HEK293 (cell line): ENCODE measurements around the gene MAP7D1.

Experiments
- CTCF ChIA-PET: fragments of 350-600 bp; formaldehyde crosslinking; extraction: SDS; loops from one replicate; lab custom pipeline; 2021; ENCODE audit warnings: antibody characterized with exemption; lab: Yijun Ruan, JAX
- POLR2A ChIA-PET: fragments of 300-600 bp; formaldehyde crosslinking; extraction: SDS; loops from one replicate; lab custom pipeline; 2020; ENCODE audit warnings: antibody characterized with exemption, inconsistent platforms; lab: Yijun Ruan, JAX
- H3K27ac ChIP-seq: fragments of 200-500 bp; sonication (Bioruptor generic); 2 replicates; pipeline ENCODE4 v1.5.1; 2014; ENCODE audit warnings: low read depth, low read length, control low read depth, inconsistent platforms; ENCODE audit errors: extremely low read depth
- H3K36me3 ChIP-seq, 2 experiments: fragments of 200-500 bp in 1 of 2; sonication (Bioruptor generic) in 1 of 2; 1 replicate in 1 of 2; 2 replicates in 1 of 2; pipeline ENCODE4 v1.5.1; 2014 to 2017; ENCODE audit warnings: inconsistent platforms in 2 of 2, low read length in 2 of 2; ENCODE audit not compliant: control insufficient read depth in 2 of 2, insufficient read depth in 1 of 2
- H3K4me1 ChIP-seq: fragments of 200-500 bp; sonication (Bioruptor generic); 2 replicates; pipeline ENCODE4 v1.5.1; 2014; ENCODE audit warnings: mild to moderate bottlenecking, low read length, inconsistent platforms; ENCODE audit not compliant: control insufficient read depth, insufficient read depth
- H3K4me3 ChIP-seq: 2 replicates; pipeline ENCODE4 v1.5.1; 2011; ENCODE audit warnings: low read depth, mild to moderate bottlenecking, control low read depth, low read length, moderate library complexity
- H3K9me3 ChIP-seq: fragments of 200-500 bp; sonication (Bioruptor generic); 2 replicates; pipeline ENCODE4 v1.5.1; 2014; ENCODE audit warnings: low read depth, low read length, inconsistent platforms; ENCODE audit not compliant: control insufficient read depth, insufficient read depth
- IKZF3 ChIP-seq: fragments of 450-650 bp; IDR thresholded peaks from 2 replicates; pipeline ENCODE4 v1.5.0; 2018; ENCODE audit warnings: missing biosample characterization, mild to moderate bottlenecking, missing genetic modification characterization, moderate library complexity
- PBX3 ChIP-seq: sonication (generic); formaldehyde crosslinking; IDR thresholded peaks from 2 replicates; pipeline ENCODE4 v1.8.1; 2022; ENCODE audit warnings: mild to moderate bottlenecking, moderate library complexity, missing genetic modification reagents
- TSHZ1 ChIP-seq: fragments of 450-650 bp; formaldehyde crosslinking; IDR thresholded peaks from 2 replicates; pipeline ENCODE4 v1.5.1; 2016; ENCODE audit warnings: missing biosample characterization, missing genetic modification characterization, borderline replicate concordance
- YY1 ChIP-seq: fragments of 450-650 bp; formaldehyde crosslinking; IDR thresholded peaks from 2 replicates; pipeline ENCODE4 v1.5.1; 2018; ENCODE audit warnings: missing biosample characterization, missing genetic modification characterization
- YY2 ChIP-seq: fragments of 450-650 bp; formaldehyde crosslinking; IDR thresholded peaks from 2 replicates; pipeline ENCODE4 v1.5.1; 2016; ENCODE audit warnings: missing biosample characterization, missing genetic modification characterization
- ZBTB6 ChIP-seq: fragments of 450-650 bp; formaldehyde crosslinking; IDR thresholded peaks from 2 replicates; pipeline ENCODE4 v1.5.1; 2017; ENCODE audit warnings: missing biosample characterization, missing genetic modification characterization
- ZFHX2 ChIP-seq: fragments of 450-650 bp; formaldehyde crosslinking; conservative IDR thresholded peaks from 2 replicates; pipeline ENCODE4 v1.5.1; 2016; ENCODE audit warnings: missing biosample characterization, missing genetic modification characterization
- ZNF473 ChIP-seq: fragments of 450-650 bp; formaldehyde crosslinking; IDR thresholded peaks from 2 replicates; pipeline ENCODE4 v1.5.1; 2017; ENCODE audit warnings: missing biosample characterization, missing genetic modification characterization
- ZNF501 ChIP-seq: fragments of 450-650 bp; formaldehyde crosslinking; IDR thresholded peaks from 2 replicates; pipeline ENCODE4 v1.5.1; 2016; ENCODE audit warnings: missing biosample characterization, missing genetic modification characterization
- ZNF510 ChIP-seq: fragments of 450-650 bp; formaldehyde crosslinking; IDR thresholded peaks from 2 replicates; pipeline ENCODE4 v1.5.1; 2018; ENCODE audit warnings: mild to moderate bottlenecking, missing genetic modification characterization, missing biosample characterization; ENCODE audit not compliant: insufficient replicate concordance
- ZNF518A ChIP-seq: fragments of 450-650 bp; formaldehyde crosslinking; conservative IDR thresholded peaks from 2 replicates; pipeline ENCODE4 v1.5.1; 2016; ENCODE audit warnings: low read depth, missing biosample characterization, missing genetic modification characterization
- ZNF521 ChIP-seq: fragments of 450-650 bp; formaldehyde crosslinking; IDR thresholded peaks from 2 replicates; pipeline ENCODE4 v1.5.1; 2017; ENCODE audit warnings: missing biosample characterization, mild to moderate bottlenecking, missing genetic modification characterization
- ZNF529 ChIP-seq: fragments of 450-650 bp; formaldehyde crosslinking; IDR thresholded peaks from 2 replicates; pipeline ENCODE4 v1.5.1; 2017; ENCODE audit warnings: missing genetic modification characterization, missing biosample characterization; ENCODE audit not compliant: insufficient replicate concordance
- ZNF548 ChIP-seq: fragments of 450-650 bp; formaldehyde crosslinking; IDR thresholded peaks from 2 replicates; pipeline ENCODE4 v1.5.1; 2016; ENCODE audit warnings: missing biosample characterization, missing genetic modification characterization
- ZNF555 ChIP-seq: fragments of 450-650 bp; formaldehyde crosslinking; conservative IDR thresholded peaks from 2 replicates; pipeline ENCODE4 v1.5.1; 2017; ENCODE audit warnings: missing biosample characterization, mild to moderate bottlenecking, missing genetic modification characterization, inconsistent platforms
- ZNF600 ChIP-seq: fragments of 450-650 bp; formaldehyde crosslinking; IDR thresholded peaks from 2 replicates; pipeline ENCODE4 v1.5.1; 2016; ENCODE audit warnings: missing biosample characterization, missing genetic modification characterization
- ZNF610 ChIP-seq: fragments of 450-650 bp; formaldehyde crosslinking; IDR thresholded peaks from 2 replicates; pipeline ENCODE4 v1.5.1; 2016; ENCODE audit warnings: missing biosample characterization, missing genetic modification characterization, borderline replicate concordance
- ZNF639 ChIP-seq: fragments of 450-650 bp; formaldehyde crosslinking; IDR thresholded peaks from 2 replicates; pipeline ENCODE4 v1.5.1; 2016; ENCODE audit warnings: missing biosample characterization, missing genetic modification characterization
- ZNF645 ChIP-seq: fragments of 450-650 bp; formaldehyde crosslinking; IDR thresholded peaks from 2 replicates; pipeline ENCODE4; 2016; ENCODE audit warnings: missing biosample characterization, missing genetic modification characterization
- ZSCAN16 ChIP-seq: fragments of 450-650 bp; formaldehyde crosslinking; IDR thresholded peaks from 2 replicates; pipeline ENCODE4 v1.5.1; 2016; ENCODE audit warnings: missing biosample characterization, missing genetic modification characterization

Gene MAP7D1

GRCh38 chr1:36175137-36176095 is 19.5 kb downstream of the MAP7D1 start:
- ChIA-PET CTCF (interaction anchor here (1.3 kb wide), 1 partner anchor 13 kb away, joined by 6 read pairs; no protein-coding TSS in a partner anchor), POLR2A (interaction anchor here (0.6 to 1.2 kb wide), 3 partner anchors 11 to 50 kb away, joined by 3 read pairs; no protein-coding TSS in a partner anchor)
- Histone ChIP-seq H3K9me3 (no peaks in the 10 kb centered on the region), H3K27ac (no peak overlapping the region), H3K4me3 (no peak overlapping the region), H3K36me3 (peaks cover 17 to 100% of the 10 kb centered on the region in 2 experiments), H3K4me1 (no peaks in the 10 kb centered on the region)
- TF ChIP-seq ZNF529 (tag by site-specific recombination), result no peak
- no peak for TF ChIP-seq ZNF510 (tag by site-specific recombination)
- TF ChIP-seq ZSCAN16, result no peak
- no peak for TF ChIP-seq ZNF555 (tag by site-specific recombination)
- no peak for TF ChIP-seq YY1 (tag by site-specific recombination)
- TF ChIP-seq IKZF3 (tag by site-specific recombination), result no peak
- TF ChIP-seq ZNF639 (tag by site-specific recombination), result no peak
- no peak for TF ChIP-seq ZNF610 (tag by site-specific recombination)
- TF ChIP-seq ZNF548 (tag by site-specific recombination), result no peak
- TF ChIP-seq ZFHX2, result no peak
- TF ChIP-seq ZNF521 (tag by site-specific recombination), result no peak
- no peak for TF ChIP-seq ZNF518A (tag by site-specific recombination)
- no peak for TF ChIP-seq PBX3 (CRISPR knock-in tag)
- TF ChIP-seq YY2 (tag by site-specific recombination), result no peak
- no peak for TF ChIP-seq ZNF600 (tag by site-specific recombination)
- TF ChIP-seq ZNF473 (tag by site-specific recombination), result no peak
- no peak for TF ChIP-seq ZNF501 (tag by site-specific recombination)
- no peak for TF ChIP-seq TSHZ1 (tag by site-specific recombination)
- TF ChIP-seq ZBTB6 (tag by site-specific recombination), result no peak
- no peak for TF ChIP-seq ZNF645
